GM19043 (cell line): ENCODE results near the gene KNSTRN.

ENCODE experiments used
- ATAC-seq: cut with Tn5 transposase; IDR thresholded peaks from one replicate; pipeline ENCODE4 v1.9.1; 2021; ENCODE audit warnings: low read depth; ENCODE audit not compliant: unreplicated experiment

KNSTRN gene, protein sequence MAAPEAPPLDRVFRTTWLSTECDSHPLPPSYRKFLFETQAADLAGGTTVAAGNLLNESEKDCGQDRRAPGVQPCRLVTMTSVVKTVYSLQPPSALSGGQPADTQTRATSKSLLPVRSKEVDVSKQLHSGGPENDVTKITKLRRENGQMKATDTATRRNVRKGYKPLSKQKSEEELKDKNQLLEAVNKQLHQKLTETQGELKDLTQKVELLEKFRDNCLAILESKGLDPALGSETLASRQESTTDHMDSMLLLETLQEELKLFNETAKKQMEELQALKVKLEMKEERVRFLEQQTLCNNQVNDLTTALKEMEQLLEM

DNA sequence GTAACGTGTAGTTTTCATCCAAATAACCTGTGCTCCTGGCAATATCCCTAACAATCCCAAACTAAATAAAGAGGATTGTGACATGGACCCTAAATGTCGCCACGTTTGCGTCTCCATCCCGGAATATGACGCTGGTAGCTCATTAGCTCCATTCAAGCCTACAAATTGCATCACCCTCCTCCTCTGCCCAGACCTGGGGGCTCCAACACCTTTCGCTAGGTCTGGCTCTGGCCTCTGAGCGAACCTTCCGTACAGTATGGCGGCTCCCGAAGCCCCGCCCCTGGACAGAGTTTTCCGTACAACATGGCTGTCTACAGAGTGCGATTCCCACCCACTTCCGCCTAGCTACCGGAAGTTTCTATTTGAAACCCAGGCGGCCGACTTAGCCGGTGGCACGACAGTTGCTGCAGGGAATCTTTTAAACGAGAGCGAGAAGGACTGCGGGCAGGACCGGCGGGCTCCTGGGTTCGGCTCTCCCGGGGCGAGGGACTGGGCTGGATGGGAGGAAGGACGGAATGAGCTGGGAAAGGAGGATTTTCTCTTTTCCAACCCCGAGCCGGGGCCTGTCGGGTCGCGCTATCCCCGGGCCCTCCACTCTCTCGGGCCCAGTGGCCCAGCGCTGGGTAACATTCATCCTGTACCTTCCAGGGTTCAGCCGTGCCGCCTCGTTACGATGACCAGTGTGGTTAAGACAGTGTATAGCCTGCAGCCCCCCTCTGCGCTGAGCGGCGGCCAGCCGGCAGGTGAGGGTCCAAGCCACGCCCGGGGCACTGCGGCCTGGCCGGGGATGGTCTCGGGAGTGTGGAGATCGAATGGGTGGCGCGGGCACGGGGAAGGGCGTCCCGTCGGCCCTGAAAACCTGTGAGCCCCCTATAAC lies at the start of gene KNSTRN:
Gene KNSTRN (plus strand): TSS at position 142 of the 877 bp plus-strand sequence. CDS start 115 bp downstream, at position 257.
- ATAC-seq = peak; percentile 92

DNA sequence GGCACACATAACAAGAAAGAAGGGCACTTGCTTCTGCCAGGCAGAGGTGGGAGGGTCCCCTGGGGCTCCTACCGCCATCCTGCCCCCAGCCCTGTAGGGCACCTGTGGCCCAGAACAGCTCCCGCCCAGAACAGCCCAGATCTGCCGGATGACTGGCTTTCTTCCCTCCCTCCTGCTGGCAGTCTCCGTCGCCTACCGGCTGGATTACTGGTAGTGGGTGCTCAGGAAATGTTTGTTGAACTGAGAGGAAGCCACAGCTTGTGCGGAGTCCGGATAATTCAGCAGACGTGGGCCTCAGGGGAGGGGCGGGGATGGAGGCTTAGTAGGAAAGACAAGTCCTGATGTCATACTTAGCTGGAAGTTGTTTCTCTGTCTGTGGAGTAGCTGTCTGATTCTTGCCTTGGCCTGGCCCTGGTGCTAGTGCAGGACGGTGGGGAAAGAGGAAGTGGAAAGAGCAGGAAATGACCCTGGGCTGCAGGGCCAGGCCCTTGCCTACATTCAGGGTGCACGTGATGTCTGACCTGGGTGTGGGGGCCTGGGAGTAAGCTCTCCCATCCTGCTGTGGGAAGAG lies 48.5 kb upstream of the KNSTRN start:
- no peak for ATAC-seq

DNA sequence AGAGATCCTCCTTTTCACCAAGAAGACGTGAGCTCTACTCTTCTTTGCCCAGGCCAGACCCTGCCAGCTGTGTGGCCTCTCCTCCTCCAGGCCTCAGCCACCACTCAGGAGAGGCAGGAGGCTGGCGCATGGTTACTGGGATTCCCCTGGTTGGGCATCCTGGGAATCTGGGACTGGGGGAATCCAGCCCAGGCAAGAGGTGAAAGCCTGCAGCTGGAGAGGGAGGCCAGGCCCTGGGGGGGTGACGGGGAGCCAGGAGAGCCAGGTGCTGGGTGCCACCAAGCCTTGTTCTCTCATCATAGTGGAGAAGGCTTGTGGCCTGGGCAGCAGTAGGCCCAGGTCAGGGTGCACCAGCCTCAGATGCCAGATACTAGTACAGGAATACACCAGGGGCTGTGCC lies 48.0 kb upstream of the KNSTRN start:
- no peak for ATAC-seq

DNA sequence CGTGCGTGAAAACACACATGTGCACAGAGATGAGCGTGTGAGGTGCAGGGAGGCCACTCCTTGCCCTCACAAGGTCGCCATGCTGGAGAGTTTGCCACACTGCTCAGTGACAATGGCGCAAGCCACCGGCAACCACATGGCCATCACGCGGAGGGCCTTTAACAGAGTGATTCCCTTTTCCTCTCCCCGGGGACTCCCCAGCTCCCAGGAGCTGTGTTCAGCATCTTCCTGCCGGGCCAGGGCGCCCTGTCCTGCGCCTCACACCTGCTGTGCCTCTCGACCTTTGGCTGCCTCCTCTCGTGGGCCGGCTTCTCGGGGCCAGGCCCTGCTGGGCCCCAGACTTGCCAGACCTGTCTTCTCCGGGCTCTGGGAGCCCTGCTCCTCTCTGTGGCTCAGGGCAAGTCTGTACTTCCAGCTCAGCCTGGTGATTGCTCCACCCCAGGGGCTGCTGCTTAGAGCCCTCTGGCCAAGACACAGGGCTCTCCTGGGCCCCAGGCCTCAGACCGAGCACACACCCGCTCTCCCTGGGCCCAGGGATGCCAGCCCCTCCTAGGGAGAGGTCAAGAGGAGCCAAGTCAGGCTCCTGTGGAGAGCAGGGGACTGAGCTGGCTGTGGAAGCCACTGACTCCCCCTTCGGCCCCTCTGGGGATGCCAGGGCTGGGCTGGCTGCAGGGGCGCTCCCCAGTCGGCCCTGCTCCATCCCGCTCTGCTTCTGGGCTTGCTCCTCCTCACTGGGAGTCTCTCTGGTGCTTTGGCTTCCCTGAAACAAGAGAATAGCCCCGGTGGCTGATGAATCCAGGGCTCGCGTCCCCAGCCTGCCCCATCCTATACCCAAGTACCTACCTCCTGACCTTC lies 47.4 kb upstream of the KNSTRN start:
- ATAC-seq = no peak

DNA sequence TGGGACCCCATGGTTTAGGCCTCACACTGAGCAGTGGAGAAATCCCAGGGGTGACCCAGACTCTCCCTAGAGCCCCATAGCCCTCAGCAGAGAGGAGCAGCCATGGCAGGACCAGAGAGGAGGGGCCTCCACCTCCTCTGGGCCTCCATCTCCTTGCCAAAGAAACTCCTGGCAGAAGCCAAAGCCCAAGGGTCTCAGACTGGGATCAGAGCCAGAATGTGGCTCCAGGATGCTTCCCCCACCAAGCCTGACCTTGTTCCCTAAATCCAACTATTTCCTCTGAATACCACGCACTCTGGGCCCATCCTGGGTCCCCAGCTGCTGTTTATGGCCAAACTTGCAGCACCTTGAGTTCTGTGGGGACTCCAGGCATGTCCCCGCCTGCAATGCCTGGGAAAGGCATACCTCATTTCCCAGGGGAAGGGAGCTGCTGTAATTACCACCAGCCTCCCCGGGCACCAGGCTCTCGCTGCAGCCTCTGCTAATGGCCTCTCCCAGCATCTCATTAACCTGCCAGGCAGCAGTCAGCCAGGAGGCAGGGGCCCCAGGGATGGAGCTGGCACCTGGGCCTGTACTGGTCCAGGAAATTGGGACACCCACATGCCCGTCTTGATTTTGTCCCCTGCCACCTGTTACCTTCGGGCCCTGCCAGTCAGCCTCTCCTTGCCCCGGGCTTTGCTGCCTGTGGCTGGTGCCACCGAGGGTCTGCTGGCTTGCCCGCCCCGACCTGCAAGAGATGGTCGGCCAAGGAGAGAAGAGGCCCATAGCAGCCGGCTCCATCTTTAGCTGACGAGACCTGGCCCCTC lies 46.4 kb upstream of the KNSTRN start:
- no peak for ATAC-seq

DNA sequence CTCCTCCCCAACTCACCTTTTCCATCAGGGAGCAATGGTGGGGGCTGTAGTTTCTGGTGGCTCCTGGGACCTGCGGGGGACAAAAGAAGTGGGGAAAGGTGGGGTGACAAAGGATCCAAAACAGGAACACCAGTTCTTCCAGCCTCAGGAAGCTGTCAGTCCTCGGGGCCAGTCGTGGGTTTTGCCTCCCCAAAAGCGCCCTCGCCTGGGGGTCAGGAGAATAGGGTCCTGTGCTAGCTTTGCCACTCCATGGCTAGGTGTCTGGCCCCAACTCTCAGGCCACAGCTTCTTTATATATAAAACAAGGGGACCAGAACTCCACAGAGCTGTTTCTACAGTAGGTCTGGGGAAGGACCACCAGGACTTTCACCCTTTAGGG lies 45.8 kb upstream of the KNSTRN start:
- no peak for ATAC-seq

DNA sequence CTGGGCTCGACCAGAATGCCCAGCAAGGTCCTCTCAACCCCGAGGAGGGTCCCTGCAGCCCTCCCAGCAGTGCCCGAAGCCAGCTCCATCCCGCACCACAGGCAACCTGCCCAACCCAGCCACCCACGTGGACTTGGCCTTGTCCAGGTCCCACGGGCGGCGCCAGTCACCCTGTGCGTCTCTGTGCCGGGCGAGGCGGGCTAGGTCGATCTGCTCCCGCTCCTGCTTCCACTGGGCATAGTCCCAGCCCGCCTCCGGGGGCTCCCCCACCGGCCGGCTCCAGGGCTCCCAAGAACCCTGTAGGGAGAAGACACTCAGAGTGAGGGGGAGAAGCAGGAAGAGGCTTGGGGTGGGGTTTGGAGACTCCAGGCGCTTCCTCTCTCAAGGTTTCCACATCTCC lies 44.9 kb upstream of the KNSTRN start:
- no peak for ATAC-seq

DNA sequence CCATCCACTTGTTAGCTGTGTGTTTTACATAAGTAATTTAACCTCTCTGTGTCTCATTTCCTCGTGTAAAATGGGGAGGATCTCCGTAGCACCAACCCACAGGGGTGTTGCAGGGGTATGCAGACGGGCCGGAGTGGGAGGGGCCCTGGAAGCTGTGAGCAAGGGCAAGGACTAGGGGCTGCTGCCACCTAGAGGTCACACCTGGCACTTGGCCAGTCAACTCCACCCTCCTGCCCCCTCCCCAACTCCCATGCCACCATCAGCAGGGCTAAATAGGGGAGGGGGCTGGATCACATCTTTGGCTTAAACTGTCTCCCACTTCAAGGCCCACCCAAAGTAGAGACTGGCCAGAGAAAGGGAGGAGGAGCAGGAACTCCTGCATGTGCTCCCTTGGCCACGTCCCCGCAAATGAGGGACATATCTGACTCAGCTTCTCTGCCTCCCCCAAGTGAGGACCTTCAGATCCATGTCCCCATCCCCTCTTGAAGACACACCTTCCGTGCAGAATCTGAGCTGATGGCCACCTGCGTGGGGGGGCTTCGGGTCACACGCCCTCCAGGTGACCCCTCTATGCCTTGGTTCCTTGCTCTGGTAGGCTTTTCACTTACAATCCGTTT lies 44.4 kb upstream of the KNSTRN start:
- no peak for ATAC-seq

DNA sequence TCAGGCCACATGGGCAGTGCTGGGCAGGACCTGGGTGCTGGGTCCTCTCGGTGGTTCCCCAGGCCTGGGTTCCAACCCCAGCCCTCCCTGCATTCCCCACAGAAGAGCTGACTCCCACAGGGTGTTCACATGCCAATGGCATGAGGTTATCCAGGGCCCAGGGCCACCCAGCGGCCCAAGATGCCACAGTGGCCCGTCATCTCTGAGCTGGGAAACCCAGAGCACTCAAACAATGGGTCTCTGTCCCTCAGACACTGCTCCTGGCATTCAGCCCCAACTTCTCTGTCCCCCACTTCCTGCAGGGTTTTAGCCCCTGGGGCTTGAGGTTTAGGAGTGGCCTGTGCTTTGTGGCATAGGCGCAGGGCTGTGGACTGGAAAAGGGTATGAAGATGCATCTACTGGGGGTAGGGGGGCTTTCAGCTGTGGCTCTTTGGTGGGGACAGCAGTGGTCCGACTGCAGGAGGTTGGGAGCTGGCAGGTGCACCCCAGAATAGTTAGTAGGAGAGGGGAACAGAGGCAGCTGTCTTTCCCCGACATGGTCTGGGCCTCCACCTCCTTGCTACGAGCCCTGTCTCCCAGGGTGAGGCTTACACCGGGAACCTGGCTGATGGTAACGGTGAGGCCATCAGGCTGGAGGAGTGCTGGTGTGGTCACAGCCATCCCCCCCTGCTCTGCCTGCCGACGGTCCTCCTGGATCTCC lies 43.5 kb upstream of the KNSTRN start:
- ATAC-seq = no peak

DNA sequence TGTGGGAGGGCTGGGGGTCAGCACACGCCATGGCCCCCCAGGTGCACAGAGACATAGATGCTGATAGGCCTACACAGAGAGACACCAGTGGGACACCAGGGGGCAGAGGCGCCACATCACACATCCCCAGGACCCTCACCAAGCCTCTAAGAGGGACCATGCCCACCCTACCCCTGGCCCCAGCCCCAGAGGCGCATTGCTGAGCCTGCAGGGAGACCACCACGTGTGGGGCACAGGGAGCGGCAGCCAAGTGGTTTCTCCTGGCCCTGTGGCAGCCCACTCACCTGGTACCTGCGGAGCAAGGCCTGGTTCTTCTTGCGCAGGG lies 42.9 kb upstream of the KNSTRN start:
- ATAC-seq = no peak

DNA sequence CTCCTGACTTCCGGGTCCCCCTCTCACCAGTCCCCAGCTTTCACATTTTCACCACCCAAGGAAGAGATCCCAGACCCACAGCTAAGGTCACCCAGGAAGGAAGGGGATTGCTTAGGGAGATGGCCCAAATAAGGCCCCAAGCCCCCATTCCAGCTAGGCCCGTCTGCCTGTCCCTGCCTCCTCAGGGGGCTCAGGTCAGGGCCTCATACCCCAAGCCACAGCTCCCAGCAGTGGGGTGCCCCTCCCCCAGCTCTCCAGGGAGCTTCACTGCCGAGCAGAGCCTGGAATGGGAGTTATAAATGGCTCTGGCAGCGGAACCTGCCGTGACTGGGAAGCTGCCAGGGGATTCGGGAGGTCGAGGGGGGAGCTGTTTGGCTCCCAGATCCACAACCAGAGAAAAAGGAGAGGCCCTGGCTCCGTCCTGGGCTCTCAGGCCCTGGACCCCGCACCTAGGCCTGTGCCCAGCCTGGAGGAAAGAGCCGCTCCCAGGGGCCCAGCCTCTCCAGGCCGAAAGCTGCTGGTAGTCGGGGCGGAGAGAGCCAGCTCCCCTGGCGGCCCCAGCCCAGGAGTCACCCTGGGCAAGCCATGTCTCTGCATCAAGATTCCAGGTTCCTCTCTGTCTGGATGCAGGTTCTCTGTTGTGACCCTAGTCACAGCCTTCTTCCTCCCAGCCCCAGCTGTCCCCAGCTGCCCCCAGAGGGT lies 42.3 kb upstream of the KNSTRN start:
- no peak for ATAC-seq

DNA sequence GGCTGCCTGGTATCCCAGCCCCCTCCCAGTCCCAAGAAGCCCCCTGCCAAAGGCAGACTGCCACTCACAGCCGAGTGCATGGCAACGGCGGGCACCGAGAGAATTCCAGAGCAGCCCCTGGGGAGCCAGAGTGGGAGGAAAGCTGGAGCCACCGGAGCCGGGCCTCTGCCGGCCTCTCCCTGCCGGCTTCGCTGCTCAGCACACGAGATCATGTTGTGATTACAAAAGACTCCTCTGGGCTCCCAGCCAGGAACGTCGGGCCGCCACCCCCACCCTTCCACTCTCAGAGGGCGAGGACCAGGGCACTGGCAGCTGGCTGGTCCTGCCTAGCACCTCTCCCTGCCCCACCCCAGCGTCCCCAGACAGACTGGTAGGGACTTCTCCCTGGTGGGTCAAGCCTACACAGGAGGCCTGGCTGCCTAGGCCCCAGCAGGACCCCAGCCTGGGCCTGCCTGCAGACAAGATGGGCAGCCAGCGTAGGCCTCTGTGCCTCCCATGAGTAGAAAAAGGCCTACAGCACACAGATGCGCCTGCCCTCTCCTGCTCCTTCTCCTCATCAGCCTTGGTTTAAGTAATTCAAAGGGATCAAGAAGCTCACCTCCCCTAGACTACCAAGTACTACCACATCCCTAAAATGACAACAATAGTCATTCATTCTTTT lies 41.7 kb upstream of the KNSTRN start, which contains the start of gene CCDC9B:
Gene CCDC9B (minus strand): TSS at position 200 of the 661 bp plus-strand sequence. CDS start 120 bp downstream, at position 80.
- no peak for ATAC-seq

DNA sequence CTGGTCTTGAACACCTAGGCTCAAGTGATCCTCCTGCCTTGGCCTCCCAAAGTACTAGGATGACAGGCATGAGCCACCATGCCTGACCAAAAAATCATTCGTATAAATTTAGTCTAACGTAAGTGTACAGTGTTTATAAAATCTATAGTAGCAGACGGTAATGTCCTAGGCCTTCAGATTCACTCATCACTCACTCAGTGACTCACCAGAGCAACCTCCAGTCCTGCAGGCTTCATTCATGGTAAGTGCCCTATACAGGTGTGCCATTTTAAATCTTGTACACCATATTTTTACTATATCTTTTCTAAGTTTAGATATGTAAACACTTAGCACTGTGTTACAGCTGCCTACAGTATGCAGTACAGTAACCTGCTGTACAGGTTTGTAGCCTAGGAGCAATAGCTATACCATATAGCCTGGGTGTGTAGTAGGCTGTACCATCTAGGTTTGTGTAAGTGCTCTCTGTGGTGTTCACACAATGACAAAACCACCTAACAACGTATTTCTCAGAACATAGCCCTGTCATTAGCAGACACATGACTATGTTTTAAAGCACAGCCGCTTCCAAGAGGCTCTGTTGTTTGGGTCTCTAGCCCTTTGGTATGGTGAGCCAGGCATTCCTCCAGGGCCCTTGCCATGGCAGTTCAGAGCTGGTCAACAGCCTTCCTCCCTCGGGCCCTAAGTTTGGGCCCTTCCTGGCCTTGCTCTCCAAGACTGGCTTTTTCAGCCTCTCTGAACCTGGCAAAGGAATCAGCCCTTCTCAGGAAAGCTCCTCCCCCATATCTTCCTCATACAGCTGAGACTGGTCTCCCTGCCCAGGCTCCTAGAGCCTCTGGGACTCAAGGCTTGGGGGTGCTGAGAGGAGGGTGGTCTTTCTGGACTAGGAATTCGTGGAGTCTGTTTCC lies 39.9 kb upstream of the KNSTRN start:
- ATAC-seq = no peak

DNA sequence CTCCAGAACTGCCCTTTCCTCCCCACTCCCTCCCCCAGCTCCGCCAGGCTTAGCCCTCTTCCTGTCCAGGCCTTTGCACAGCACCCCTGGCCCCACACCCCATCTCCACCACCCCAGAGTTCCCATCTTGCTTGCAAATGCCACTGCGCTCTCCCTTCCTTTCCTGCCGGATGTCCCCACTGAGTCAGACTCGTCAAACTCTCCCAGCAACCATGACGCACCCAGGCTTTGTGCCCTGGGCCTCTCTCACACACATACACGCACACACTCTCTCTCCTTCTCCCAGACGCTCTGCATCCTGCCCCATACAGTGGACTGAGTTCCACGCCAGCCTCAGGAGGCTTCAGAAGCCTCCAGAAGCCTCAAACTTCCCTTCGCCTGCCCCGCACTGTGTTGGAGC lies 39.0 kb upstream of the KNSTRN start:
- ATAC-seq = no peak

DNA sequence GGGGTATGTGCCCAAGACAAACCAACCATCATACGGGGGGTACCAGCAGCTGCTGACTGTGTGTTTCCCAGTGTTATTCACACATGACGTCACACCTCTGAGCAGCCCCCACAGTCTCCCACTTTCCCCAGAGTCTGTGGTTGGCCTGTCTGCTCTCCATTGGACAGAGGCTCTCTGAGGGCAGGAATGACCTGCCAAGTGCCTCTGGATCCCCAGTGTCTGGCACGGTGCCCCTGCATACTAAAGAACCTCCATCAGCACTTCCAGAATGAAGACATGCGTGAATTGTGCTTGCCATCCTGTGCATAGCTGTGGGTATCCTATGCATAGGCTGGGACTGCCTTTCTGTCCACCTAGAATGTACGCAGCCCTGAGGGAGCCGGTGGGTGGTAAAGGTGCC lies 38.3 kb upstream of the KNSTRN start:
- no peak for ATAC-seq

DNA sequence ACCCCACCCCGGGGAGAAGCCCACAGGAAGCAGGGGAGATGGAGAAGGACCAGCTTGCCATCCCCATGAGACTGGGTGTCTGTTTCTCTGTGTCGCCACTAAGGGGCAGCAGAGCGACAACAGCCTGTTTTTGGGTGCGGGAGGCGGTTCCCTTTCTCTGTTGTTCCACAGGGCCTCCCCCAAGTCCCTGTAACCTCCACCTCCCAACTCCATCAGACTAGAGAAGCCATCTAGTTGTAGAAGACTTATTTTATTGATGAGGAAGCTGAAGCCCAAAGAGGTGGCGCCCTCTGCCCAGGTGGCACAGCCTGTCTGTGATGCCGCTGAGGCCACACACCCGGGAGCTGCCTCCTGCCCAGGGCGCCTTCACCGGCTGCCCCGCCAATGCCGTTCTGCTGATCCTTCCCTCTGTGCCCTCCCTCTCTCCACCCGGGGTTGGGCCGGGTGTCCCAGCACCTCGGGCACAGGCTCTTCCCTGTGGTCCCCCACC lies 37.8 kb upstream of the KNSTRN start:
- ATAC-seq = no peak
